Measurements from ENCODE around the gene PPP1R15A.
"Not testable (repeated sequence)": the region's sequence is repeated elsewhere in the genome, so short reads cannot be mapped to it uniquely, and the experiment has no call there.

Gene PPP1R15A

DNA sequence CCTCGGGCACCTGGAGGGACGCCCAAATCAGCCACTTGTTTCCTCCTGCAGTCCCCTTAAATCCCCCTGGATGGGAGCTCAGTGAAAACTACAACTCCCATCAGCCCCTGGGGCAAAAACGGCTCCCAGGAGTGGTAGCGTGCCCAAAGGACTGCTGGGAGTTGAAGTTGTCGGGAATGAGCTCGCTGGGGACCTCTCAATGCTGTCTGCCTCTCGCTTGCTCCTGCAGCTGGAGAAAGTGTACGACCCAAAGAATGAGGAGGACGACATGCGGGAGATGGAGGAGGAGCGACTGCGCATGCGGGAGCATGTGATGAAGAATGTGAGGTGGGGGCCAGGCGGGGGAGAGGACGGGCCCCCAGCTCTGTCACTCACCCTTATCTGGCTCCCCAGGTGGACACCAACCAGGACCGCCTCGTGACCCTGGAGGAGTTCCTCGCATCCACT is 46.6 kb downstream of the PPP1R15A start:
- Histone ChIP-seq H3K4me2 (ENCODE audit: insufficient read depth, low read length, poor library complexity, severe bottlenecking) (no peak overlapping the region), H4K8ac (ENCODE audit: low read depth, low read length) (no peak overlapping the region), H3K18ac (ENCODE audit: low read length) (no peak overlapping the region), H2AFZ (ENCODE audit: low read length) (no peak overlapping the region), H2BK12ac (ENCODE audit: low read length) (no peak overlapping the region), H3K9me3 (replicated peaks in 1 of 2; ENCODE audit: control insufficient read depth in 2 of 2, insufficient read depth in 1 of 2, low read depth in 1 of 2, low read length in 2 of 2) (no peaks in the 10 kb centered on the region), H2BK120ac (ENCODE audit: low read depth, low read length) (no peak overlapping the region), H2BK5ac (ENCODE audit: low read length) (peak overlapping the region; percentile 35), H2BK15ac (ENCODE audit: low read length) (no peak overlapping the region), H3K36me3 (replicated peaks in 1 of 2; ENCODE audit: control insufficient read depth in 2 of 2, insufficient read depth in 2 of 2, low read length in 2 of 2) (peaks cover 36 to 82% of the 10 kb centered on the region in 2 donors), H2AK5ac (ENCODE audit: low read depth, low read length) (no peak overlapping the region), H3K4me3 (ENCODE audit: low read length in 2 of 2) (no peak overlapping the region), H3K4ac (ENCODE audit: low read length) (no peak overlapping the region), H3K14ac (ENCODE audit: low read length) (no peak overlapping the region), H4K91ac (ENCODE audit: low read depth, low read length, poor library complexity) (no peak overlapping the region), H3K9ac (ENCODE audit: low read depth, low read length, poor library complexity) (no peak overlapping the region), H3K27ac (replicated peaks; ENCODE audit: low read length) (no peak overlapping the region), H3K27me3 (ENCODE audit: control insufficient read depth in 3 of 3, insufficient read depth in 3 of 3, low read depth in 1 of 3, low read length in 3 of 3) (no peaks in the 10 kb centered on the region), H3K4me1 (ENCODE audit: control insufficient read depth in 2 of 2, insufficient read depth in 1 of 2, low read depth in 1 of 2, low read length in 2 of 2) (no peaks in the 10 kb centered on the region), H3K79me1 (ENCODE audit: low read depth, low read length) (no peaks in the 10 kb centered on the region), H3K23ac (ENCODE audit: low read depth, low read length, poor library complexity) (no peak overlapping the region)
- no CpG with 5 or more reads among the region's 18 CpGs for WGBS, 2 donors (ENCODE audit: extremely low coverage in 2 of 2, insufficient read length in 2 of 2, insufficient replicate concordance in 1 of 2)
- DNase-seq (ENCODE audit: low spot score) = peak; percentile 52

DNA sequence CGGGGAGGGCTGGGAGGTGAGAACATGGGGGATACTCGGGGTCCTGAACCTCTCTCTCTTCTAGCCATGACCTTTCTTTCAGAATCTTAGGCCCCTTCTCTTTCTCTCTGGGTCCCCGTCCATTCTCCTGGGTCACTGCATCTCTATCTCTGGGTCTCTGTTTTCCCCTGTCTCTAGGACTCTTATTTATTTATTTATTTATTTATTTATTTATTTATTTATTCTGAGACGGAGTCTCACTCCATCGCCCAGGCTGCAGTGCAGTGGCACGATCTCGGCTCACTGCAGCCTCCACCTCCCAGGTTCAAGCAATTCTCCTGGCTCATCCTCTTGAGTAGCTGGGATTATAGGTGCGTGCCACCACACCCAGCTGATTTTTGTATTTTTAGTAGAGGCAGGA is 47.0 kb downstream of the PPP1R15A start:
- not testable (repeated sequence) for H3K79me1 ChIP-seq (ENCODE audit: low read depth, low read length); H3K9ac ChIP-seq (ENCODE audit: low read depth, low read length, poor library complexity); H3K27me3 ChIP-seq (ENCODE audit: control insufficient read depth in 3 of 3, insufficient read depth in 3 of 3, low read depth in 1 of 3, low read length in 3 of 3); H4K8ac ChIP-seq (ENCODE audit: low read depth, low read length); H3K18ac ChIP-seq (ENCODE audit: low read length); H3K14ac ChIP-seq (ENCODE audit: low read length); H2AFZ ChIP-seq (ENCODE audit: low read length); H3K4me3 ChIP-seq (ENCODE audit: low read length in 2 of 2); H2BK5ac ChIP-seq (ENCODE audit: low read length); H4K91ac ChIP-seq (ENCODE audit: low read depth, low read length, poor library complexity); H3K4ac ChIP-seq (ENCODE audit: low read length); DNase-seq (ENCODE audit: low spot score); H3K23ac ChIP-seq (ENCODE audit: low read depth, low read length, poor library complexity); H2BK12ac ChIP-seq (ENCODE audit: low read length); H3K4me1 ChIP-seq (ENCODE audit: control insufficient read depth in 2 of 2, insufficient read depth in 1 of 2, low read depth in 1 of 2, low read length in 2 of 2); H3K9me3 ChIP-seq (replicated peaks in 1 of 2; ENCODE audit: control insufficient read depth in 2 of 2, insufficient read depth in 1 of 2, low read depth in 1 of 2, low read length in 2 of 2); H3K27ac ChIP-seq (replicated peaks; ENCODE audit: low read length); H2AK5ac ChIP-seq (ENCODE audit: low read depth, low read length); H3K4me2 ChIP-seq (ENCODE audit: insufficient read depth, low read length, poor library complexity, severe bottlenecking); H2BK120ac ChIP-seq (ENCODE audit: low read depth, low read length); H2BK15ac ChIP-seq (ENCODE audit: low read length)
- peaks cover 32 to 78% of the 10 kb centered on the region in 2 donors for H3K36me3 ChIP-seq (replicated peaks in 1 of 2; ENCODE audit: control insufficient read depth in 2 of 2, insufficient read depth in 2 of 2, low read length in 2 of 2)
- WGBS, 2 donors (ENCODE audit: extremely low coverage in 2 of 2, insufficient read length in 2 of 2, insufficient replicate concordance in 1 of 2) = no CpG with 5 or more reads among the region's 8 CpGs

DNA sequence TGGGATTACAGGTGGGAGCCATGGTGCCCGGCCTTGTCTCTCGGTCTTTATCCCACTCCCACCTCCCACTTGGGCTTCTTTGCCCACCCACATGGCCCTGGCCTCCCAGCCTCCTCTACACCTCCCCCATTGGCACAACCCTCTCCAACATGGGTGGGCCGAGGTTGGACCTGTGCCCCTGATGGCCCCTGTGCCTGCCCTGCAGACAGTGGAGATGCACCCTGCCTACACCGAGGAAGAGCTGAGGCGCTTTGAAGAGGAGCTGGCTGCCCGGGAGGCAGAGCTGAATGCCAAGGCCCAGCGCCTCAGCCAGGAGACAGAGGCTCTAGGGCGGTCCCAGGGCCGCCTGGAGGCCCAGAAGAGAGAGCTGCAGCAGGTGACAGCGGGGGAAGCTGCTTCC is 48.7 kb downstream of the PPP1R15A start:
- peaks cover 28 to 61% of the 10 kb centered on the region in 2 donors for H3K36me3 ChIP-seq (replicated peaks in 1 of 2; ENCODE audit: control insufficient read depth in 2 of 2, insufficient read depth in 2 of 2, low read length in 2 of 2)
- H3K4me1 ChIP-seq (ENCODE audit: control insufficient read depth in 2 of 2, insufficient read depth in 1 of 2, low read depth in 1 of 2, low read length in 2 of 2) = no peaks in the 10 kb centered on the region
- H3K4me2 ChIP-seq (ENCODE audit: insufficient read depth, low read length, poor library complexity, severe bottlenecking) = no peak overlapping the region
- no peak overlapping the region for H4K91ac ChIP-seq (ENCODE audit: low read depth, low read length, poor library complexity)
- H2BK120ac ChIP-seq (ENCODE audit: low read depth, low read length) = no peak overlapping the region
- H2BK5ac ChIP-seq (ENCODE audit: low read length) = no peak overlapping the region
- H2AK5ac ChIP-seq (ENCODE audit: low read depth, low read length) = no peak overlapping the region
- H3K79me1 ChIP-seq (ENCODE audit: low read depth, low read length) = no peaks in the 10 kb centered on the region
- no peak overlapping the region for H2BK15ac ChIP-seq (ENCODE audit: low read length)
- H4K8ac ChIP-seq (ENCODE audit: low read depth, low read length) = no peak overlapping the region
- no peak overlapping the region for H3K4me3 ChIP-seq (ENCODE audit: low read length in 2 of 2)
- H3K27ac ChIP-seq (replicated peaks; ENCODE audit: low read length) = no peak overlapping the region
- no peaks in the 10 kb centered on the region for H3K9me3 ChIP-seq (replicated peaks in 1 of 2; ENCODE audit: control insufficient read depth in 2 of 2, insufficient read depth in 1 of 2, low read depth in 1 of 2, low read length in 2 of 2)
- DNase-seq (ENCODE audit: low spot score) = no peak
- no peaks in the 10 kb centered on the region for H3K27me3 ChIP-seq (ENCODE audit: control insufficient read depth in 3 of 3, insufficient read depth in 3 of 3, low read depth in 1 of 3, low read length in 3 of 3)
- no CpG with 5 or more reads among the region's 10 CpGs for WGBS, 2 donors (ENCODE audit: extremely low coverage in 2 of 2, insufficient read length in 2 of 2, insufficient replicate concordance in 1 of 2)
- peak overlapping the region; percentile 38 for H3K18ac ChIP-seq (ENCODE audit: low read length)
- H2AFZ ChIP-seq (ENCODE audit: low read length) = no peak overlapping the region
- no peak overlapping the region for H2BK12ac ChIP-seq (ENCODE audit: low read length)
- no peak overlapping the region for H3K14ac ChIP-seq (ENCODE audit: low read length)
- H3K23ac ChIP-seq (ENCODE audit: low read depth, low read length, poor library complexity) = peak overlapping the region; percentile 73
- H3K4ac ChIP-seq (ENCODE audit: low read length) = no peak overlapping the region
- H3K9ac ChIP-seq (ENCODE audit: low read depth, low read length, poor library complexity) = no peak overlapping the region

DNA sequence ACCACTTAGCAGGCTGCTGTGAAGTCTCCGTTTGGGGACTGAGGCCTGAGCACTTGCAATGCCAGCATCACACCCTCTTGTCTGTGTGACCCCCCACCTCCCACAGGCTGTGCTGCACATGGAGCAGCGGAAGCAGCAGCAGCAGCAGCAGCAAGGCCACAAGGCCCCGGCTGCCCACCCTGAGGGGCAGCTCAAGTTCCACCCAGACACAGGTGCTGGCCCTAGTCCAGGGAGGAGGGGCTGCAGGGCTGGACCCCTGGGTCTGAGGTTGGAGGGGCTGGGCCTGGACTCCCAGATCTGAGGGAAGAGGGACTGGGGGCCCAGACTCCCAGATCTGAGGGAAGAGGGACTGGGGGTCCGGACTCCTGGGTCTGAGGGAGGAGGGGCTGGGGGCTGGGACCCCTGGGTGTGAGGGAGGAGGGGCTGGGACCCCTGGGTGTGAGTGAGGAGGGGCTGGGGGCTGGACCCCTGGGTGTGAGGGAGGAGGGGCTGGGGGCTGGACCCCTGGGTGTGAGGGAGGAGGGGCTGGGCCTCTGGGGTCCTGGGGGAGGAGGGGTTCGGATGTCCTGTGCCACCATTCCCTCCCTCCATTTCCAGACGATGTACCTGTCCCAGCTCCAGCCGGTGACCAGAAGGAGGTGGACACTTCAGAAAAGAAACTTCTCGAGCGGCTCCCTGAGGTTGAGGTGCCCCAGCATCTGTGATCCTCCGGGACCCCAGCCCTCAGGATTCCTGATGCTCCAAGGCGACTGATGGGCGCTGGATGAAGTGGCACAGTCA is 49.7 kb downstream of the PPP1R15A start:
- no peak overlapping the region for H4K91ac ChIP-seq (ENCODE audit: low read depth, low read length, poor library complexity)
- no peak overlapping the region for H3K4ac ChIP-seq (ENCODE audit: low read length)
- no peaks in the 10 kb centered on the region for H3K9me3 ChIP-seq (replicated peaks in 1 of 2; ENCODE audit: control insufficient read depth in 2 of 2, insufficient read depth in 1 of 2, low read depth in 1 of 2, low read length in 2 of 2)
- H2AFZ ChIP-seq (ENCODE audit: low read length) = no peak overlapping the region
- no peak overlapping the region for H3K27ac ChIP-seq (replicated peaks; ENCODE audit: low read length)
- H2AK5ac ChIP-seq (ENCODE audit: low read depth, low read length) = no peak overlapping the region
- H3K9ac ChIP-seq (ENCODE audit: low read depth, low read length, poor library complexity) = peak overlapping the region; percentile 44
- H2BK15ac ChIP-seq (ENCODE audit: low read length) = no peak overlapping the region
- H3K23ac ChIP-seq (ENCODE audit: low read depth, low read length, poor library complexity) = no peak overlapping the region
- no peak overlapping the region for H4K8ac ChIP-seq (ENCODE audit: low read depth, low read length)
- no peak overlapping the region for H3K4me3 ChIP-seq (ENCODE audit: low read length in 2 of 2)
- no CpG with 5 or more reads among the region's 12 CpGs for WGBS, 2 donors (ENCODE audit: extremely low coverage in 2 of 2, insufficient read length in 2 of 2, insufficient replicate concordance in 1 of 2)
- no peak overlapping the region for H3K4me2 ChIP-seq (ENCODE audit: insufficient read depth, low read length, poor library complexity, severe bottlenecking)
- H3K27me3 ChIP-seq (ENCODE audit: control insufficient read depth in 3 of 3, insufficient read depth in 3 of 3, low read depth in 1 of 3, low read length in 3 of 3) = no peaks in the 10 kb centered on the region
- H3K18ac ChIP-seq (ENCODE audit: low read length) = no peak overlapping the region
- peaks cover 25 to 55% of the 10 kb centered on the region in 2 donors for H3K36me3 ChIP-seq (replicated peaks in 1 of 2; ENCODE audit: control insufficient read depth in 2 of 2, insufficient read depth in 2 of 2, low read length in 2 of 2)
- DNase-seq (ENCODE audit: low spot score) = no peak
- H2BK120ac ChIP-seq (ENCODE audit: low read depth, low read length) = no peak overlapping the region
- no peak overlapping the region for H2BK12ac ChIP-seq (ENCODE audit: low read length)
- H3K4me1 ChIP-seq (ENCODE audit: control insufficient read depth in 2 of 2, insufficient read depth in 1 of 2, low read depth in 1 of 2, low read length in 2 of 2) = no peaks in the 10 kb centered on the region
- H3K14ac ChIP-seq (ENCODE audit: low read length) = no peak overlapping the region
- peaks cover under 1% of the 10 kb centered on the region for H3K79me1 ChIP-seq (ENCODE audit: low read depth, low read length)
- H2BK5ac ChIP-seq (ENCODE audit: low read length) = peak overlapping the region; percentile 39

Measured in neuronal stem cell (in vitro differentiated cells).